Activated T-cell treated with anti-CD3 and anti-CD28 coated beads for 24 hours (primary cell): ENCODE results near the gene TGFBR3.

Source experiments
- DNase-seq: peaks from one replicate; pipeline ENCODE4 v3.0.0-alpha.2; 2020; ENCODE audit warnings: low read depth

Gene TGFBR3

DNA sequence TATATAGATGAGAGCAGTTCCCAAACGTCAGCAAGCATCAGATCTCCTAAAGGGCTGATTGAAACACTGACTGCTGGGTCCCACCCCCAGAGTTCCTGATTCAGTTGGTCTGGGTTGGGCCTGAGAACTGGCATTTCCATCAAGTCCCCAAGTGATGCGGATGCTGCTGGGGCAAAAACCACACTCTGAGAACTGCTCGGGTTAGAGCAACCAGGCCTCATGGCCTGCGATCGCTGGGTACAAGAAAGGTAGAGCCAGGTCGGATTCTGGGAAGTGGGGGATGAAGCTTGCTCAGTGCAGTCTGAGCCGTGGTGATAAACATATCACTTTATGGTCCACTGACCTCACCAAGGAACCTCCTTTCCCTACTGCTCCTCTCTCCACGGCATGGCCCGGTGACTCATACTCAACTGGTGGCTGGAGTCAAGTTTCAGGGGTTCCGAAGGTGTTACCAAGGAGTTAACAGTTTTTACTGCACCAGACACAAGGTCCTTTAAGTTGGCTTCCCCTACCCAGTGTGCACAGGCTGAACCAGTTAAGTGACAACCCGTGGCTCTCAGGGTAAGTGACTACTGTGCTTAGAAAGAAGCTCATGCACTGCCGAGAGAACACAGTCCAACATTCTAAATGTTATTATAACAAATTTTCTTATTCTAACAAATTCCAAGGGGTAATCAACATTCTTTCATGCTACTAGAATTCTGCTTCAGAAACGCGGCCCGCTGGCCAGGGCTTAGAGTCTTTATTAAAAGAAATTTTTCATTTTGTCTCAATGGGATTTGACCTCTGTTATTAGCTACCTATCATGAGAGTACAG lies 153.5 kb downstream of the TGFBR3 start:
- DNase-seq = no peak

- peak; percentile 55 for DNase-seq
These were observed 154.1 kb downstream of the TGFBR3 start for GRCh38 chr1:91731815-91732214.

- no peak for DNase-seq
These were observed 154.9 kb downstream of the TGFBR3 start for GRCh38 chr1:91730801-91731732.

DNA sequence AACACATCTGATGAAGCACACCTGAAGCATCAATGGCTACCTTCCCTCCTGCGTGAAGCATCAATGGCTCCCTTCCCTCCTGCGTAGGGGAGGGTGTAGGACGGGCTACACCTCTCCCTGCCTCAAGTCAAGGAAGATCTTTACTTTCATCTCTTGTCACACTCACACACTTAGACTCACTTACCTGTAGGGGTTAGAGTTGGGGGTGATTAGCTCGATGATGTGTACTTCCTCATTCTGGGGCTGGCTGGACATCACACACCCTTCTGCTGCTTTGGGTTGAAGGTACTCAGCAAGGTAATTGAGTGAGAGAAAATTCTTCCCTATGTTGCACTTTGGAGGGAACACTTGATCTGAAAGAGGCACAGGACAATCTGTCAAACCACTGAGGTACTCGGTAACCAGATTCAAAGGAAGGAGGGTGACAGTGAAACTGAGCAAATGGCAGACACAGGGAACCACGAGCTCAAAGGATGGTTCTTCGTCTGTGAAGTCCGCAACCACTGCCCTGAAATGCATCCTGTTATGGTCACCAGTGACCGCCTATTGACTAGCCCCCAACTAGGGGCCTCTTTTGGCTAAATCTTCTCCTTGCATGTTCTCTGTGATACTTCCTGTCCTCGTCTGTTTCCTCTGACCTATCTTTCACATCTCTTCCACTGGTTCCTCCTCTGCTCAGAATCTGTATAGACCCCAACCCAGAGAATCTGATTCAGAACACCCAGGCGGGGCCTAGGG lies 156.2 kb downstream of the TGFBR3 start:
- DNase-seq = no peak

- DNase-seq = no peak
These were observed 158.2 kb downstream of the TGFBR3 start for GRCh38 chr1:91727763-91728162.

DNA sequence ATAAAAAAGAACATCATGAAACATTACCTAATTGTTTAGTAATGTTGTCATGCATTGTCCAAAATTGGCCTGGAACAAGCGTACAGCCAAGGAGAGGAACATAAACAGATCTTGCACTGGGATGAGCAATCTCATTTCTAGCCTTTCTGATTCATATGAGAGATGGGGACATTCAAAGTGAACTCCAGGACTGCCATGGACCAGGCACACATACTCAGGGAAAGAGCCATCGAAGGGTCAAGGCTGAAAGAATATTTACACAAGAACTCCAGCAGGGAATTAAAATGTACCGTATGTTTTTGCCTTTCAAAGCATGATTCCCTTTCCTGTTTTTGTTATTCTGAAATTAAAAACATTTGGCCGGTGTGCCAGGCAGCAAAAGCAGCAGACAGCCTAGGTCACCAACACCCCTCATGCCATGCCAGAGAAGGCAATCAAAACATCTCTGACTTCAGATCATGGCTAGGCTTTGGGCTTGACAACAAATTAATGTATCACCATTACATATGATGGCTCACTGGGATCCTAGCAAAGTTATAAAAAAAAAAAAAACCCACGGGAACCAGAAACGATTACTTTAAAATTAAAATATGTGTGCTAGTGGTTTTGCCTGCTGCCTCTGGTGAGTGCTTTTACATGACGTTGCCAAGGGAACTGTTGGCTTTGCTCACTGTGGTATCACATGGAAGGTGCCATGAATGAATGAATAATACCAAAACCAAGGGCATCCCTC lies 159.8 kb downstream of the TGFBR3 start:
- DNase-seq = no peak

DNA sequence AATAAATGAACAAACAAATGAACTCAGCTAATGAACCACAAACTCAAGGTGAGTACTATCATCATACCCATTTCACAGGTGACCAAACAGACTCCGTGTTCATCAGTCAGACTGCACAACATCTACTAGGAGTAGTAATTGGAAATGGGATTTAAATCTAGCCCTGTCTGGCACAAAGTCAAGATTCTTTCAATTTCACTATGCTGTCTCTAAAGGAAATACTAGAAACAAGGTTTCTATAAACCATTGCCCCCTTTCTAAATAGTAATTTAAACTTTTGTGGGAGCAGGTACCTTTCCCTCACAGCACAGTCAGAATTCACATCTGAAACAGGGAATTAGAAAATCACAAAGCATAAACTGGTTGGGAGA lies 160.3 kb downstream of the TGFBR3 start:
- DNase-seq = no peak

- DNase-seq = no peak
These were observed 161.3 kb downstream of the TGFBR3 start for GRCh38 chr1:91724644-91725043.

GRCh38 chr1:91724231-91724630 lies 161.7 kb downstream of the TGFBR3 start:
- no peak for DNase-seq

DNA sequence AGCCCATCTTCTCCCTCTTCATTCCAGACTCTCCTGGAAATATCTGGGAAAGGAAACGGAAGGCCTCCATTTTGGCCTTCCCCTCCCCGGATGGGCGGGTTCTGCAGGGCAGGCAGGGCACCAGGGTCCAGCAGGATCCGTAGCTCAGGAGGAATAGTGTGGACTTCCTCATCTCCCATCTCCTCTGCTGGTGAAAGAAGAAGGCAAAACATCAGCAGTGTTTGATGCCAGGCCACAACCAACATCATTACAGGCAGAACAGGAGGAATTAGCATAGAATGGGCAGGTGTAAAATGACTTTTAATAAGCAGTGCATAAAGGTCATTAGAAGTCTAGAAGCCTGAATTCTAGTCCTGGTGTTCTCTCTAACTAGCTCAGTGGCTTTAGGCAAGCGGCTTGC lies 165.9 kb downstream of the TGFBR3 start:
- no peak for DNase-seq

GRCh38 chr1:91718877-91719276 lies 167.1 kb downstream of the TGFBR3 start:
- DNase-seq = no peak

DNA sequence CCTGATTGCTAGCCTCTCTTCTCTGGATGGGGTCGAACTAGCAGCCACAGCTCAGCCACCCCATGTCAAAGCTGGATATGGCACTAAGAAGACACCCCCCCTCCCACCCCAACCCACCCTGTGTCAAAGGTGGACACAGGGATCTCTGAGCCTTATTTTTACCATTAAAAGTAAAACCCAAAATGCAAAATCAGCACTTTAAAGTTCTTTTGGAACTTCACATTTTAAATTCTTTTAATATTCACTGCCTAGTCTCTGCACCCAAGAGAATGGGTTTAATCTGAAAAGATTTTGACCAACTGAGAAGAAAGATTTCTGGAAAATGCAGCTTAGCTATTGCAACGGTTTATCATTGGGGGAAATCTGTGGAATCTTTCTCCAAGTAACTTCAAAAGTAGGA lies 167.6 kb downstream of the TGFBR3 start:
- DNase-seq = no peak

DNA sequence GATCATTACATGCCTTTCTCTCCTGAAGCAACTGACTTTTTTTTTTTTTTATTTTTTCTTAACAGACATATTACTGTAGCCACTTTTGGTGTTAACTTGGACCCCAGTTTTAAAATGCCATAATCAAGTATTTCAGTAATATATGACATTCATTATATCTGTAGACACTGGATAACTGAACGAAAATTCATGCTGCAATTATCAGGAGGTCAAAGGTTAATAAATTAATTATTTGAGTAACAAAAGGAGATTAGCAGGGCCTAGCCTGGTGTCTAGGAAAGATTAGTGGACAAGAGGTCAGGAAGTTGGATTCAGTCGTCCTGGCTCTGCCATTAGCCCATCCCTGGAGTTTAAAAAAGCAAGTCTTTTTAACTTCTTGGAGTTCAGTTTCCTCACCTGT lies 168.1 kb downstream of the TGFBR3 start:
- DNase-seq = no peak

DNA sequence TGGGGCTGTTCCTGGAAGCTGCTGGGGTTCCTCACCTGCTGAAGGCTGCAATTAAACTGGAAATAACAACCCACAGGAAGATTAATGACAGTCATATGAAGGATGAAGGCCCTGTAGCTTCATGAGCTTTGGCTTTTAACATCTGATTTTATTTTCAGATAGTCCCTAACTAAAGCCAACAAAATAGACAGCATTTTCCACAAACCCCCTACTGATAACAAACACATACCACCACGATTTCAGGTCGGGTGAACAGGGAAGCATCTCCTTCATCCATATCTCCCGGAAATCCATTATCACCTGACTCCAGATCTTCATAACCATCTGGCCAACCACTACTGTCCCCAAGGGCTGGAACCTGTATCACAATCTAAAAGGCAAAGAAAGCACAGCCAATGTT lies 169.6 kb downstream of the TGFBR3 start:
- DNase-seq = no peak

DNA sequence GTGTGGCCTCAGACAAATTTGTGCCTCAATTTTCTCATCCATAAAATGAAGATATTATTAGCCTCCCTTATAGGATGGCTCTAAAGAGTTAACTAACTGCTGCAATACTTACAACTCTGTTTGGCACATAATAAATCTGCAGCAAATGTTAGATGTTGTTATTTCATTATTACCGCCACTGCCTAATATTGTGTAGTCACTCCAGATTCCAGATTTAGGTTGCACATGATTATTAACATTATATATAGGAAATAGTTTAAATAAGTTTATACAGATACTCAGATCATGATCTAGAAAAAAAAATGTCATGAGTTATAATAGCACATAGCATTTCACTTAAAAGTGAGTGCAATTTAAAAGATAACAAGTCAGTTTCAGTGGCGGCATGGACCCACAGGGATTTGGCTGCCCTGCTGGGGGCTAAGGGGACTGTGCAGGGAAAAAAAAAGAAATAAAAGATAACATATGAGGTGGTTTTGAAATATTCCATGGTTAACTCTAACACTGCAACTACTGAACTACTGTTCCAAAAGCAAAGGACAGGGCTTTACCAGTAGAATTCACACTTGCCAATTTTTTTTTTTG lies 170.4 kb downstream of the TGFBR3 start:
- DNase-seq = no peak

DNA sequence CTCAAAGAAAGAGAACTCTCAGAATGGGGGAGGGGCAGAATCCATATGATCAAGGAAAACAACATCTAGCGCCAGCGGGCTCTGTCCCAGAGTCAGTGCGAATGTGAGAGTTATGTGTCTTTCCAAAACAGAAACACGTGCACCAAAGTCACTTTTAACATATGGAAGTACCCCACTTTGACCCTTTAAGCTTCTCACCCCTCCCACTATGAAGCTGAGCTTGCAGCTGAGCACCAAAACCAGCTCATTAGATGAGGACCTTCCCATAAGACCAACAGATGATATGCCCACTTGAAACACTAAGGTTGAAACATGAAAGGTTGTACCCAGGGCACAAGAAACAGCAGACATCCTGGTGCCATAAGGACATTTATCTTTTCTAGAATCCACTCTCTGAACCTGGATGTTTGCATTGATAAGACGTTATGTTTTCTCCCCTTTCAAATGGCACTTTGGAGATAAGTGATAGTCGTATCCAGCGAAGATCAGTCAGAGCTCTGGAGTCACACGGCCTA lies 171.0 kb downstream of the TGFBR3 start:
- DNase-seq = no peak

DNA sequence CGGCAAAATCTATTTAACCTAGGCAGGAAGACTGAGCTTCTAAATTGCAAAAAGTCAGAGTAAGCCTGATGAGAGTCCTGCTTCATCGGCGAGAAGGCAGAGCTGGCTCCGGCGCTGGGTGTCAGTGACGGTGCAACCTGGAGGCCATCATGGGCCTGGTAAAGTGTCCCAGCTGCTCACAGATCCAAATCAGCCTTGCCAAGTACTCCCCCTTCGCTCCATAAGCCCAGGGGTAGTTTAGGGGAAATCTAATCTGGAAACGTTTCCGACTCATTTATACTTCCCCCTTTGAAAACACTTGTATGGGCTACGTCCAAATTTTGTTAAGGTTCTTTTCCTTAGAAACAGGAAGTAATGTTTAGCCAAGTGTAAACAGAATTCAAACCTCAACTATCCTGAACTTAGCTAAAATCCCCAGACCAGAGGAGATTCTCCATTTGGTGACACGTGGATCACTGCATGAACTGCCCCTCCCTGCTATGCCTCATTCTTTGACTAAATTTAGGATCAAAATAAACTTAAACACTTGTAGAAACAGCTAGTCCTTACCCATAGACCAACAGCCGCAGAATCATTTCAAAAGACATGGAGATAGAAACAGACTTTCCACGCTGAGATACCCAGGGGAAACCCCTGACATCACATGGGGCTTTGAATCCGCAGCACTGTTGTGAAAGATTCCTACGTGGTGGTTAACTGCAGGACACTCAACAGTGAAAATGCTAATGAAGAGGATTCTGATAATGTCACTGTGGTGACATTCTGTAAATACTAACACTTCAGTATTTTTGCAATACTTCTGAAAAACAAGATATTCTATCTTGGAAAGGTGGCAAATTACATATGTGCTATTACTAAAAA lies 172.7 kb downstream of the TGFBR3 start:
- peak; percentile 36 for DNase-seq

GRCh38 chr1:91712393-91712792 lies 173.6 kb downstream of the TGFBR3 start:
- no peak for DNase-seq

GRCh38 chr1:91711504-91712247 lies 174.3 kb downstream of the TGFBR3 start:
- DNase-seq = no peak
